DMS153 treated with DMSO at 0.1 percent for 48 hours (cell line): ENCODE results near the gene EMD.
"Not testable (repeated sequence)": the region's sequence is repeated elsewhere in the genome, so short reads cannot be mapped to it uniquely, and the experiment has no call there.

Experiments
- DNase-seq: peaks from one replicate; lab custom pipeline; 2025; ENCODE audit not compliant: unreplicated experiment; lab: John Stamatoyannopoulos, UW

EMD gene

GRCh38 chrX:154371017-154371788 lies 7.9 kb upstream of the EMD start:
- DNase-seq, result peak; percentile 72

DNA sequence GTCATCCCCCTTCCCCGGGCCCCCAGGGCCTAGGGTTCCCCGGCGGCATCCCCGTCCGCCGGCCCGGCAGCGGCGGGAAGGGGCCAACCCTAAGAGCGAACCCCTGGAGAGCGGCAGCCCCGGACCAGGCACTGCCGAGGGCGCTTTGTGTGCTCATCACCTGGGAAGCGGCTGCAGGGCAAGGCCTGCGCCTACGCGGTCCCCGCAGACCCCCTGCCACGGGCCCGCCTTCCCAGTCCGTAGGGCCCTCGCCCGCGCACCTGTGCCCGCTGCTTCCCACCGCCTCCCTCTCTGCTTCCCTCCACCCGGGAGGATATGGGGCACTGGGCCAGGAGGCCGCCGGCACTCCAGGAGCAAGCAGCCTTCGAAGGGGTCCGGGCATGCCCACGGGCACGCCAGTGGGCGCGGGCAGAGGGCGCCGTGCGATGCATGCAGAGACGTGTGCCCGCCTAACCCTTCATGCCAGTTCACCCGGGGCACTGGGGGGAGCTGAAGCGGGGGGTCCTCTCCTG lies 7.2 kb upstream of the EMD start:
- no peak for DNase-seq

DNA sequence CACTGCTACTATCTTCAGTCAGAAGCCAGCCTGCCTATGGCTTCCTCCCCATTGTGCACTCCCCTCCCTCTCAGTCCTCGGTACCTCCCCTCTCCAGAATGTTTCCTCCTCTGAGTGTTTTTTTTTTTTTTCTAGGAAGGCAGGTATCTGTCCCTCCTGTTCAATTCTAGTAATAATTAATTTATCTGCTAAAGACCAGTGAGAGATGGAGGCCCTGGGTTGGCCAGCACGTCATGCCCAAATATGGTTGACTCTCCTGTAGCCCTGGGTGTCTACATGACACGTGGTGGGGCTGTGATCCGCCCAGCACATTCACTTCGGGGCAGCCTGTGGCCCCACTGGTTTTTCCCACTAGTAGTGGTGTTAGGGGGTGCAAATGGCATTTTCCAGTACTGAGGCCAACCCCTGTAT lies 6.5 kb upstream of the EMD start:
- no peak for DNase-seq

- peak; percentile 88 for DNase-seq
Measured at GRCh38 chrX:154373340-154374306, 5.5 kb upstream of the EMD start.

GRCh38 chrX:154374313-154375155 lies 4.6 kb upstream of the EMD start, which contains the start of gene FLNA:
Gene FLNA (minus strand): TSS chrX:154374634. CDS start chrX:154371245, 3,389 bp downstream.
- DNase-seq, result peak; percentile 18

DNA sequence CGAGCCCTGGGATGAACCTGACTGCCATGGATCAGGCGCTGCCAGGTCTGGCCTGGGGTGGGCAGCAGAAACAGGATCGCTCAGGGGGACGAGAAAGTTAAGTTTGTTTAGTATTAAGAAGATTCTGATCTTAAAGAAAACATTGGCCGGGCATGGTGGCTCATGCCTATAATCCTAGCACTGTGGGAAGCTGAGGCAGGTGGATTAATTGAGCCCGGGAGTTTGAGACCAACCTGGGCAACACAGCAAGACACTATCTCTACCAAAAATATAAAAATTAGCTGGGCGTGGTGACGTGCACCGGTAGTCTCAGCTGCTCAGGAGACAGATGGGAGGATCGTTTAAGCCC lies 4.0 kb upstream of the EMD start:
- DNase-seq, result no peak

DNA sequence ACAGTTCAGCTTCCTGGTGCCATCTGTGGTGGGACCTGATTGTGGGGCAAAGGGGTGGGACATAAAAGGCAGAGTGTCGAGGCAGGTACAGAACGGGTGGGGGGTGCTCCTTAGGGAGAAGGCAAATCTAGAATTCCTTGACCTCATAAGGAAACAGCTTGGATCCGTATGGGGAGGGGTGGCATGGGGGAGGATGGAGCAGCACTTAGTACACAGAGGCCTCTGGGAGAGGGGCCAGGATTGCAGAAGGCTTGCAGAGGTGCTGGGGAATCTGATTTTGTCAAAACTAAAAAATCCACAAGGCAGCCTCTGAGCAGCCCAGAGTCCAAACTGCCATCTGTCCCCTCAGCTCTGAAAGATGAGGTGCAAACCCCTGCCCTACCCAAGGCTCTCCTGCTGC lies 2.3 kb upstream of the EMD start:
- no peak for DNase-seq

DNA sequence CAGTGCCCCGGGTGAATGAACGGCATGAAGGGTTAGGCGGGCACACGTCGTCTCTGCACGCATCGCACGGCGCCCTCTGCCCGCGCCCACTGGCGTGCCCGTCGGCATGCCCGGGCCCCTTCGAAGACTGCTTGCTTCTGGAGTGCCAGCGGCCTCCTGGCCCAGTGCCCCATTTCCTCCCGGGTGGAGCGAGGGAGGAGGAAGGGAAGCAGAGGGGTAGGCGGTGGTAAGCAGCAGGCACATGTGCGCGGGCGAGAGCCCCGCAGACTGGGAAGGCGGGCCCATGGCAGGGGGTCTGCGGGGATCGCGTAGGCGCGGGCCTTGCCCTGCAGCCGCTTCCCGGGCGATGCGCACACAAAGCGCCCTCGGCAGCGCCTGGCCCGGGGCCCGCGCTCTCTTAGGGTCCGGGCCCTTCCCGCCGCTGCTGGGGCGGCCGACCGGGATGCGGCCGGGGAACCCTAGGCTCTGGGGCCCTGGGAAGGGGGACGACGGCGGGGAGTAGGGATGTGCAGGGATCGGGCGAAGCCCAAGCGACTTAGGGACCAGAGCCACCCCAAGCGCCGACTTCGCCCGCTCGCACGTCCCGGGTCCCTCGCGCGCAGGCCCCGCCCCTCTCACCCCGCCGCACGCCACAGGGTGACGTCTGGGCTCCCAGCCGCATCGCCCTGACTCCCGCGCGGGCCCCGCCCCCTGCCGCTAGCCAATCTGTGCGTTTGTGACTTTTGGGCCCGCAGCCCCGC lies 866 bp upstream of the EMD start:
- DNase-seq, result no peak

- no peak for DNase-seq
Measured at GRCh38 chrX:154379569-154379951, 465 bp downstream of the EMD start.

GRCh38 chrX:154380153-154380552 lies 1.1 kb downstream of the EMD start:
- no peak for DNase-seq

GRCh38 chrX:154380787-154381186 lies 1.7 kb downstream of the EMD start:
- no peak for DNase-seq

DNA sequence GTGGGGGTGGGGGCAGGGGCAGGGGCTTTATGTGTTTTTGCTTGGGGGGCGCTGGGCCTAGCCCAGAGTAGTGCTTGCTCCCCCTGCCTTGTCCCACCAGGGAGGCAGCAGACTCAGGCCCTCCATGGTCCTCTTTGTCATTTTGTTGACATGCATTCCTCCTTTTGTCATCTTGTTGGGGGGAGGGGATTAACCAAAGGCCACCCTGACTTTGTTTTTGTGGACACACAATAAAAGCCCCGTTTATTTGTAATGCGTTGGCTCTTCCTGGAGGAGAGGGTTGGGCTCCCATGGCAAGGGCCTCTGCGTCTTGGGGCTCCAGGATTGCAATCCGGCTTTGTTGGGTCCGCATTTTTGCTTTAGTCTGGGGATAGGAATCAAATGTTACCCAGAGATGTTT lies 2.2 kb downstream of the EMD start:
- no peak for DNase-seq

GRCh38 chrX:154382483-154383069 lies 3.5 kb downstream of the EMD start:
- no peak for DNase-seq

- no peak for DNase-seq
Measured at GRCh38 chrX:154383359-154384283, 4.5 kb downstream of the EMD start.

DNA sequence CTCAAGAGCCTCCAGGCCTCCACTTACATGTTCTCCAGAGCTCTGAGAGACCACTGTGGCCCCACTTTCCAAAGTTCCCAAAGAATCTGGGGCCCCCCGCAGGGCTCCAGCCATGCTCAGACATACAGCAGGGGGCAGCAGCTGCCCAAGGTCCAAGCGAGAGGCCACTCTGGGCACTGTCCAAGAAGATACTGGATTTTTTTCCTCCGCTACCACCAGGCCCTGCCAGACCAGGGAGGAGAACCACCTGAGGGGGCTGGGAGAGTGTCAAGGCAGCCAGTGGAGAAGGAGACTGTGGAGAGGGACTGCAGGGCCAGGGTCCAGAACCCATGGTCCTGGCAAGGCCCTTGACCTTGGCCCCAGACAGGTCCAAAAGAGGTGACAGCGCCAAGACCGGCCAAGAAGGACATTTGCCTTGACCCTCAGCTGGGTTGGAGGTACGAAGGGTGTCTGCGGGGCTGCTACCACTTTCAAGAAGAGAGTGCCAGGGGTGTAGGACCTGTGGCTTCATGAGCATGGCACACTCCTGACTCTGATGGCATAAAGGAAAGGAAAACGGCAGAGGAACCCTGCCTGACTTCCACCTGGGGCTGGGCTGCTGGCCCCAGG lies 5.3 kb downstream of the EMD start:
- DNase-seq, result no peak

GRCh38 chrX:154388094-154388493 lies 9.0 kb downstream of the EMD start:
- not testable (repeated sequence) for DNase-seq

DNA sequence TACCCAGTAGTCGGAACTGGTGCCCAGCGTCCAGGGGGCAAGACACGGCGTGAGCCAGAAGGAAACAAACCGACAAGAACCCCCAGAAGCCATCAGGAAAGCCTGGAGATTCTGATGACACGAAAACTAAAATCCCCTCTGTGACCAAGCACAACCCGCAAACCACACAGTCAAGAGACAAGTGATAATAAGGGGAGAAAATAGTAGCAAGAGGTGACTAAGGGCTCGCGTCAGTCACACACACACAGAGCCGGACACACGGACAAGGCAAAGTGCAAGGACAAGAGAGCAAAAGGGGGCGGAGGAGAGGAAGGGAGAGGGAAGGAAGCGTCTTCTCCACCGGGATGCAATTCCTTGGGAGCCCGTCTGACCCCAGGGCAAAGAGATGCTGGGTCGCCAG lies 9.6 kb downstream of the EMD start:
- DNase-seq, result not testable (repeated sequence)
